K562 (cell line): ENCODE data around the gene COMMD1. TPM values are rescaled to one million over a fixed set of nuclear protein-coding genes. Genes with fewer than 3 reads are reported as not detected.
A peak's percentile ranks its signal among the peaks of the same experiment; 100 is the strongest.

ENCODE experiments used
- ATAC-seq: fragments of 200-7000 bp; cut with Tn5 transposase; 3 replicates; pipeline ENCODE4 v1.9.1; 2020; ENCODE audit warnings: moderate library complexity
- BruUV-seq: library from RNA; stranded (reverse); fragments of 400-500 nt; replicated peaks from 2 replicates; lab custom pipeline; 2021; lab: Mats Ljungman, UMichigan
- CTCF ChIA-PET: fragments of 300-600 bp; formaldehyde crosslinking; extraction: SDS; loops from one replicate; lab custom pipeline; 2021; ENCODE audit warnings: low intra/inter-chr PET ratio; lab: Yijun Ruan, JAX
- POLR2A ChIA-PET: fragments of 300-600, 350-650 bp; sonication (Branson Sonifier 250); formaldehyde crosslinking; extraction: SDS; loops from one replicate; lab custom pipeline; 2021; ENCODE audit warnings: antibody characterized with exemption, inconsistent platforms; lab: Yijun Ruan, JAX
- DNase-seq, 4 experiments: peaks; one replicate each; pipeline versions ENCODE4 v3.0.0 to v3.0.0-alpha.2; 2011 to 2018; ENCODE audit warnings: low spot score in 3 of 4, mixed read lengths in 3 of 4; ENCODE audit errors: extremely low read depth in 1 of 4
- FAIRE-seq: peaks from 2 replicates; lab custom pipeline; 2011; peaks lifted over from hg19 to GRCh38; lab: Jason Lieb, UNC
- H2AFZ ChIP-seq: 2 replicates; pipeline ENCODE4 v1.6.0; 2011; ENCODE audit warnings: low read depth, low read length, control low read depth, inconsistent platforms
- H3K27ac ChIP-seq: fragments of 200-600 bp; 3 replicates; pipeline ENCODE4 v1.8.0; 2011; ENCODE audit warnings: low read depth, mild to moderate bottlenecking, control low read depth, inconsistent platforms, low read length, moderate library complexity, mixed read lengths; ENCODE audit errors: extremely low read depth
- H3K27me3 ChIP-seq, 2 experiments: fragments of 300-600 bp in 1 of 2; 2 replicates in 1 of 2; 3 replicates in 1 of 2; pipeline versions ENCODE4 v1.6.0 to v1.8.0; 2011; ENCODE audit warnings: inconsistent platforms in 2 of 2, low read length in 2 of 2, mild to moderate bottlenecking in 1 of 2, mixed read lengths in 1 of 2, moderate library complexity in 1 of 2; ENCODE audit not compliant: control insufficient read depth in 2 of 2, insufficient read depth in 2 of 2
- H3K36me3 ChIP-seq: fragments of 300-600 bp; 3 replicates; pipeline ENCODE4 v1.8.0; 2011; ENCODE audit warnings: mild to moderate bottlenecking, low read length, inconsistent platforms; ENCODE audit not compliant: control insufficient read depth, insufficient read depth
- H3K4me1 ChIP-seq, 2 experiments: fragments of 200-600 bp in 1 of 2; replicated peaks in 1 of 2; 2 replicates in 1 of 2; 3 replicates in 1 of 2; pipeline versions ENCODE4 v1.5.1 to v1.8.0; 2011; ENCODE audit warnings: inconsistent platforms in 2 of 2, low read length in 2 of 2, mild to moderate bottlenecking in 1 of 2, mixed read lengths in 1 of 2, moderate library complexity in 1 of 2; ENCODE audit not compliant: control insufficient read depth in 2 of 2, insufficient read depth in 2 of 2
- H3K4me2 ChIP-seq: 2 replicates; pipeline ENCODE4 v1.6.1; 2011; ENCODE audit warnings: low read length, control low read depth, inconsistent platforms, mixed read lengths; ENCODE audit not compliant: insufficient read depth
- H3K4me3 ChIP-seq: fragments of 200-600 bp; sonication (generic), shearing (Covaris generic); 2 replicates; pipeline ENCODE4 v1.5.1; 2016; ENCODE audit warnings: control low read depth, inconsistent platforms
- H3K79me2 ChIP-seq: fragments of 200-600 bp; 3 replicates; pipeline ENCODE4 v1.8.0; 2011; ENCODE audit warnings: low read length, inconsistent platforms; ENCODE audit not compliant: control insufficient read depth, insufficient read depth
- H3K9ac ChIP-seq, 2 experiments: 2 replicates each; pipeline versions ENCODE4 v1.6.0 to v1.6.1; 2011; ENCODE audit warnings: low read depth in 2 of 2, low read length in 2 of 2, control low read depth in 1 of 2, inconsistent platforms in 1 of 2, mild to moderate bottlenecking in 1 of 2, mixed read lengths in 1 of 2; ENCODE audit not compliant: insufficient read depth in 1 of 2
- H3K9me1 ChIP-seq: one replicate; pipeline ENCODE4 v1.6.0; 2011; ENCODE audit warnings: inconsistent platforms, mild to moderate bottlenecking, low read length, moderate library complexity; ENCODE audit not compliant: control insufficient read depth, insufficient read depth
- H3K9me3 ChIP-seq: replicated peaks from 2 replicates; pipeline ENCODE4 v1.5.1; 2011; ENCODE audit warnings: low read depth, low read length, inconsistent platforms; ENCODE audit not compliant: control insufficient read depth, insufficient read depth
- H4K20me1 ChIP-seq: replicated peaks from 2 replicates; pipeline ENCODE4 v1.6.1; 2011; ENCODE audit warnings: low read length, inconsistent platforms, mixed read lengths; ENCODE audit not compliant: control insufficient read depth, insufficient read depth
- DPF2 ChIP-seq: fragments of 450-650 bp; IDR thresholded peaks from 2 replicates; pipeline ENCODE4 v1.6.1; 2016
- ETV1 ChIP-seq: fragments of 450-650 bp; conservative IDR thresholded peaks from 2 replicates; pipeline ENCODE4 v1.6.1; 2016; ENCODE audit warnings: missing genetic modification characterization, control low read depth, low read depth, missing compliant biosample characterization
- KAT2B ChIP-seq: IDR thresholded peaks from one replicate; pipeline ENCODE4 v1.6.1; 2012; ENCODE audit warnings: low read depth, mild to moderate bottlenecking, control low read depth, inconsistent platforms, low read length, moderate library complexity
- KLF10 ChIP-seq: fragments of 250-450 bp; sonication (Bioruptor Pico); IDR thresholded peaks from 2 replicates; pipeline ENCODE4 v1.6.1; 2021; ENCODE audit warnings: matching md5 sums
- PHB ChIP-seq: fragments of 250-450 bp; sonication (Bioruptor Pico); IDR thresholded peaks from 2 replicates; pipeline ENCODE4 v1.5.0; 2021
- PREB ChIP-seq: sonication (generic); formaldehyde crosslinking; IDR thresholded peaks from 2 replicates; pipeline ENCODE4 v1.8.1; 2023; ENCODE audit warnings: mild to moderate bottlenecking, missing genetic modification reagents
- SETDB1 ChIP-seq: IDR thresholded peaks from one replicate; pipeline ENCODE4 v1.6.1; 2012; ENCODE audit warnings: low read length, control low read depth, inconsistent platforms
- SIX5 ChIP-seq, 2 experiments: IDR thresholded peaks; 2 replicates each; pipeline ENCODE4 v1.6.1; 2011; ENCODE audit warnings: low read length in 2 of 2, borderline replicate concordance in 1 of 2, low read depth in 1 of 2, mild to moderate bottlenecking in 1 of 2, moderate library complexity in 1 of 2; ENCODE audit not compliant: insufficient read depth in 1 of 2
- SMARCA5 ChIP-seq: fragments of 450-650 bp; IDR thresholded peaks from 2 replicates; pipeline ENCODE4 v1.6.1; 2016
- SMARCB1 ChIP-seq: IDR thresholded peaks from 2 replicates; pipeline ENCODE4 v1.6.1; 2011; ENCODE audit warnings: improper control_type of control experiment, low read depth; ENCODE audit not compliant: insufficient read length
- ZNF277 ChIP-seq: fragments of 250-450 bp; sonication (Bioruptor Pico); IDR thresholded peaks from 2 replicates; pipeline ENCODE4 v1.8.0; 2022; ENCODE audit warnings: inconsistent platforms, mild to moderate bottlenecking, moderate library complexity, borderline replicate concordance
- ZNF431 ChIP-seq: sonication (generic); formaldehyde crosslinking; IDR thresholded peaks from 2 replicates; pipeline ENCODE4 v1.8.0; 2022; ENCODE audit warnings: mild to moderate bottlenecking, missing genetic modification reagents
- ZNF780A ChIP-seq: fragments of 250-450 bp; sonication (Bioruptor Pico); IDR thresholded peaks from 2 replicates; pipeline ENCODE4 v1.5.0; 2021; ENCODE audit warnings: mild to moderate bottlenecking
- WGBS: fragments of 100-300 bp; shearing (Covaris generic); methylation state at CpG from one replicate; pipeline ENCODE4 v1.1.6; 2016; ENCODE audit warnings: low coverage, mixed read lengths; ENCODE audit not compliant: insufficient coverage; ENCODE audit errors: missing lambda C conversion rate; 5-methylcytosine and 5-hydroxymethylcytosine counted together
- in situ Hi-C: fragments of 300-500 bp; cut with MboI; formaldehyde crosslinking; loops from 4 replicates; pipeline ENCODE4 v1.15.0; 2018; ENCODE audit warnings: inconsistent platforms, mixed read lengths
- intact Hi-C: fragments of 100-400 bp; cut with micrococcal nuclease; formaldehyde crosslinking; loops from 2 replicates; pipeline ENCODE4 v1.14.2; 2022
- polyA plus RNA-seq, 8 experiments: library from polyadenylated mRNA; depleted of rRNA in 4 of 8; stranded (reverse) in 5 of 8; unstranded in 3 of 8; fragments of >200 nt; fragmentation: Nextera tagmentation in 2 of 8; fragmentation: Illumina TruSeq in 1 of 8; extraction: Ambion mirVana in 2 of 8; extraction: Trizol in 1 of 8; gene quantifications; 2 replicates each; pipeline versions ENCODE4 v1.2.1 to v1.2.3, GENCODE V29; 2011 to 2014; ENCODE audit warnings: inconsistent platforms in 1 of 8, missing spikeins in 1 of 8
- total RNA-seq, 7 experiments: library from RNA; depleted of rRNA in 6 of 7; stranded (reverse); fragments of >200 nt in 6 of 7; fragmentation: Illumina TruSeq in 2 of 7; extraction: Trizol in 2 of 7; gene quantifications; 2 replicates each; pipeline versions ENCODE4 v1.2.1 to v1.2.3, GENCODE V29; 2011 to 2021; ENCODE audit warnings: low replicate concordance in 1 of 7
- TF ChIP-seq, protein P1 (sequence below): fragments of 450-650 bp; IDR thresholded peaks from 2 replicates; pipeline ENCODE4 v1.6.1; 2018; ENCODE audit not compliant: partially characterized antibody

Gene COMMD1
- total and polyA plus RNA-seq, 9 of the 15 experiments (the other 6 are each of a cell fraction or from before 2014, with no cell fraction given): 14.4 to 77.0 (median 21.4) TPM

- peaks cover 4% of the 10 kb centered on the region for H3K9me1 ChIP-seq
- intact Hi-C loops (no loop called here), in situ Hi-C loops (no loop called here)
- no peak overlapping the region for H3K4me3 ChIP-seq
- ChIA-PET POLR2A (interaction anchor here (1.0 kb wide), 1 partner anchor 14 kb away, joined by 3 read pairs; no protein-coding TSS in a partner anchor), CTCF (no interaction called here)
- no peak for DNase-seq
- no peak for FAIRE-seq
- ATAC-seq: no peak
- H3K27ac ChIP-seq: no peak overlapping the region
- H2AFZ ChIP-seq: peak overlapping the region; percentile 64; the same call in 1 of the 2 replicates
- no peak overlapping the region for H3K9ac ChIP-seq
- WGBS: 17% methylated on average over 4 of the region's 4 CpGs
- no TSS peak for BruUV-seq
- no peak overlapping the region for H3K4me2 ChIP-seq
- H3K36me3 ChIP-seq: no peaks in the 10 kb centered on the region
- H3K27me3 ChIP-seq: no peaks in the 10 kb centered on the region
- H3K4me1 ChIP-seq: peaks cover 7 to 26% of the 10 kb centered on the region in 2 experiments; a peak in 3 of 5 replicates
- no peaks in the 10 kb centered on the region for H3K9me3 ChIP-seq
- no peaks in the 10 kb centered on the region for H4K20me1 ChIP-seq
- no peaks in the 10 kb centered on the region for H3K79me2 ChIP-seq
- TF ChIP-seq, protein P1, sequence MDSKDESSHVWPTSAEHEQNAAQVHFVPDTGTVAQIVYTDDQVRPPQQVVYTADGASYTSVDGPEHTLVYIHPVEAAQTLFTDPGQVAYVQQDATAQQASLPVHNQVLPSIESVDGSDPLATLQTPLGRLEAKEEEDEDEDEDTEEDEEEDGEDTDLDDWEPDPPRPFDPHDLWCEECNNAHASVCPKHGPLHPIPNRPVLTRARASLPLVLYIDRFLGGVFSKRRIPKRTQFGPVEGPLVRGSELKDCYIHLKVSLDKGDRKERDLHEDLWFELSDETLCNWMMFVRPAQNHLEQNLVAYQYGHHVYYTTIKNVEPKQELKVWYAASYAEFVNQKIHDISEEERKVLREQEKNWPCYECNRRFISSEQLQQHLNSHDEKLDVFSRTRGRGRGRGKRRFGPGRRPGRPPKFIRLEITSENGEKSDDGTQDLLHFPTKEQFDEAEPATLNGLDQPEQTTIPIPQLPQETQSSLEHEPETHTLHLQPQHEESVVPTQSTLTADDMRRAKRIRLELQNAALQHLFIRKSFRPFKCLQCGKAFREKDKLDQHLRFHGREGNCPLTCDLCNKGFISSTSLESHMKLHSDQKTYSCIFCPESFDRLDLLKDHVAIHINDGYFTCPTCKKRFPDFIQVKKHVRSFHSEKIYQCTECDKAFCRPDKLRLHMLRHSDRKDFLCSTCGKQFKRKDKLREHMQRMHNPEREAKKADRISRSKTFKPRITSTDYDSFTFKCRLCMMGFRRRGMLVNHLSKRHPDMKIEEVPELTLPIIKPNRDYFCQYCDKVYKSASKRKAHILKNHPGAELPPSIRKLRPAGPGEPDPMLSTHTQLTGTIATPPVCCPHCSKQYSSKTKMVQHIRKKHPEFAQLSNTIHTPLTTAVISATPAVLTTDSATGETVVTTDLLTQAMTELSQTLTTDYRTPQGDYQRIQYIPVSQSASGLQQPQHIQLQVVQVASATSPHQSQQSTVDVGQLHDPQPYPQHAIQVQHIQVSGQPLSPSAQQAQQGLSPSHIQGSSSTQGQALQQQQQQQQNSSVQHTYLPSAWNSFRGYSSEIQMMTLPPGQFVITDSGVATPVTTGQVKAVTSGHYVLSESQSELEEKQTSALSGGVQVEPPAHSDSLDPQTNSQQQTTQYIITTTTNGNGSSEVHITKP: no peak
- no peak for TF ChIP-seq SMARCA5
- TF ChIP-seq ZNF277: no peak
- no peak for TF ChIP-seq PHB (CRISPR knock-in tag)
- no peak for TF ChIP-seq SETDB1
- TF ChIP-seq ZNF780A (CRISPR knock-in tag): no peak
- TF ChIP-seq ETV1 (tag): no peak
- TF ChIP-seq SIX5 (IDR thresholded peaks at IDR 0.05; ENCODE audit: borderline replicate concordance in 1 of 2, insufficient read depth in 1 of 2, low read depth in 1 of 2, low read length in 2 of 2): no peak
- no peak for TF ChIP-seq KAT2B
- no peak for TF ChIP-seq DPF2
- TF ChIP-seq SMARCB1: no peak
- TF ChIP-seq KLF10: no peak
- no peak for TF ChIP-seq ZNF431 (CRISPR knock-in tag)
- TF ChIP-seq PREB (CRISPR knock-in tag): no peak
These were observed 275.5 kb downstream of the COMMD1 start for GRCh38 chr2:62180975-62181374.
